ENCODE data around the gene PDGFA. TPM values are rescaled to one million over a fixed set of nuclear protein-coding genes. Genes with fewer than 3 reads are reported as not detected.

The PDGFA gene
- total RNA-seq, 2 experiments from 2014 or later: not detected

DNA sequence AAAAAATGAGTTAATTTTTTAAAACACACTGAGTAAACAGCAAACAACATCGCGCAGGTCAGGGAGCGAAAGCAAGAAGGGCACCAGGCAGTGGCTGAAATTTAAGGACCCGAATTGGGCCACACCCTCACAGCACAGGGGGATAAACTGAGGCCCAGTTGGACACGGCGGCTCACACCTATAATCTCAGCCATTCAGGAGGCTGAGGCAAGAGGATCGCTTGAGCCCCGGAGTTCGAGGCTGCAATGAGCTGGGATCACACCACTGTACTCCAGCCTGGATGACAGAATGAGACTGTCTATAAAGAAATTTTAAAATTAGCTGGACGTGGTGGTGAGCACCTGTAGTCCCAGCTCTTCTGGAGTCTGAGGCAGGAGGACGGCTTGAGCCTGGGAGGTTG, 69.6 kb downstream of the PDGFA start:
- Histone ChIP-seq H3K4me2 (ENCODE audit: low read length) (no peak overlapping the region), H3K4me3 (ENCODE audit: low read depth, low read length, poor library complexity, severe bottlenecking) (no peak overlapping the region), H3K9me3 (ENCODE audit: low read length) (no peaks in the 10 kb centered on the region), H3K4me1 (ENCODE audit: insufficient read depth, low read length, poor library complexity, severe bottlenecking) (no peaks in the 10 kb centered on the region), H3K79me2 (ENCODE audit: insufficient read depth, low read depth, low read length) (no peaks in the 10 kb centered on the region), H2AFZ (ENCODE audit: low read length) (no peak overlapping the region), H3K36me3 (ENCODE audit: insufficient read depth, low read length) (no peaks in the 10 kb centered on the region), H3K9me2 (ENCODE audit: insufficient read depth, low read length) (no peaks in the 10 kb centered on the region), H3K27ac (ENCODE audit: low read depth, low read length, poor library complexity, severe bottlenecking) (no peak overlapping the region), H4K20me1 (ENCODE audit: insufficient read depth, low read length) (no peaks in the 10 kb centered on the region)
- DNase-seq (ENCODE audit: low spot score): no peak
- no TSS peak for BruUV-seq (replicated peaks)
- ChIA-PET CTCF (ENCODE audit: unreplicated experiment) (no interaction called here), POLR2A (no interaction called here)
- TF ChIP-seq, protein P1, sequence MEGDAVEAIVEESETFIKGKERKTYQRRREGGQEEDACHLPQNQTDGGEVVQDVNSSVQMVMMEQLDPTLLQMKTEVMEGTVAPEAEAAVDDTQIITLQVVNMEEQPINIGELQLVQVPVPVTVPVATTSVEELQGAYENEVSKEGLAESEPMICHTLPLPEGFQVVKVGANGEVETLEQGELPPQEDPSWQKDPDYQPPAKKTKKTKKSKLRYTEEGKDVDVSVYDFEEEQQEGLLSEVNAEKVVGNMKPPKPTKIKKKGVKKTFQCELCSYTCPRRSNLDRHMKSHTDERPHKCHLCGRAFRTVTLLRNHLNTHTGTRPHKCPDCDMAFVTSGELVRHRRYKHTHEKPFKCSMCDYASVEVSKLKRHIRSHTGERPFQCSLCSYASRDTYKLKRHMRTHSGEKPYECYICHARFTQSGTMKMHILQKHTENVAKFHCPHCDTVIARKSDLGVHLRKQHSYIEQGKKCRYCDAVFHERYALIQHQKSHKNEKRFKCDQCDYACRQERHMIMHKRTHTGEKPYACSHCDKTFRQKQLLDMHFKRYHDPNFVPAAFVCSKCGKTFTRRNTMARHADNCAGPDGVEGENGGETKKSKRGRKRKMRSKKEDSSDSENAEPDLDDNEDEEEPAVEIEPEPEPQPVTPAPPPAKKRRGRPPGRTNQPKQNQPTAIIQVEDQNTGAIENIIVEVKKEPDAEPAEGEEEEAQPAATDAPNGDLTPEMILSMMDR (conservative IDR thresholded peaks at IDR 0.05; ENCODE audit: low read length): no peak
- no peak for TF ChIP-seq EZH2phosphoT487 (IDR thresholded peaks at IDR 0.05; ENCODE audit: borderline replicate concordance, low read depth, low read length)
- intact Hi-C loops (cut with micrococcal nuclease; ENCODE audit: unreplicated experiment): no loop called here

- Histone ChIP-seq H3K9me2 (ENCODE audit: insufficient read depth, low read length) (no peaks in the 10 kb centered on the region), H2AFZ (ENCODE audit: low read length) (no peak overlapping the region), H3K36me3 (ENCODE audit: insufficient read depth, low read length) (no peaks in the 10 kb centered on the region), H3K4me1 (ENCODE audit: insufficient read depth, low read length, poor library complexity, severe bottlenecking) (no peaks in the 10 kb centered on the region), H3K27ac (ENCODE audit: low read depth, low read length, poor library complexity, severe bottlenecking) (no peak overlapping the region), H3K79me2 (ENCODE audit: insufficient read depth, low read depth, low read length) (no peaks in the 10 kb centered on the region), H4K20me1 (ENCODE audit: insufficient read depth, low read length) (no peaks in the 10 kb centered on the region), H3K9me3 (ENCODE audit: low read length) (no peaks in the 10 kb centered on the region), H3K4me3 (ENCODE audit: low read depth, low read length, poor library complexity, severe bottlenecking) (no peak overlapping the region), H3K4me2 (ENCODE audit: low read length) (no peak overlapping the region)
- no peak for DNase-seq (ENCODE audit: low spot score)
- intact Hi-C loops (cut with micrococcal nuclease; ENCODE audit: unreplicated experiment): no loop called here
- CTCF ChIA-PET (ENCODE audit: unreplicated experiment): no interaction called here
- POLR2A ChIA-PET: no interaction called here
- TF ChIP-seq, protein P1 (conservative IDR thresholded peaks at IDR 0.05; ENCODE audit: low read length): no peak
- TF ChIP-seq EZH2phosphoT487 (IDR thresholded peaks at IDR 0.05; ENCODE audit: borderline replicate concordance, low read depth, low read length): no peak
- no TSS peak for BruUV-seq (replicated peaks)
Observed at GRCh38 chr7:449324-450019, 70.2 kb downstream of the PDGFA start.

GRCh38 chr7:447523-447922, 72.1 kb downstream of the PDGFA start:
- BruUV-seq (replicated peaks): no TSS peak
- H3K4me1 ChIP-seq (ENCODE audit: insufficient read depth, low read length, poor library complexity, severe bottlenecking): no peaks in the 10 kb centered on the region
- no peaks in the 10 kb centered on the region for H3K79me2 ChIP-seq (ENCODE audit: insufficient read depth, low read depth, low read length)
- no peak overlapping the region for H2AFZ ChIP-seq (ENCODE audit: low read length)
- H3K9me3 ChIP-seq (ENCODE audit: low read length): no peaks in the 10 kb centered on the region
- TF ChIP-seq, protein P1 (conservative IDR thresholded peaks at IDR 0.05; ENCODE audit: low read length): no peak
- TF ChIP-seq EZH2phosphoT487 (IDR thresholded peaks at IDR 0.05; ENCODE audit: borderline replicate concordance, low read depth, low read length): no peak
- CTCF ChIA-PET (ENCODE audit: unreplicated experiment): no interaction called here
- no peaks in the 10 kb centered on the region for H3K9me2 ChIP-seq (ENCODE audit: insufficient read depth, low read length)
- intact Hi-C loops (cut with micrococcal nuclease; ENCODE audit: unreplicated experiment): no loop called here
- no peak overlapping the region for H3K27ac ChIP-seq (ENCODE audit: low read depth, low read length, poor library complexity, severe bottlenecking)
- H3K4me3 ChIP-seq (ENCODE audit: low read depth, low read length, poor library complexity, severe bottlenecking): no peak overlapping the region
- POLR2A ChIA-PET: no interaction called here
- H4K20me1 ChIP-seq (ENCODE audit: insufficient read depth, low read length): no peaks in the 10 kb centered on the region
- no peak overlapping the region for H3K4me2 ChIP-seq (ENCODE audit: low read length)
- no peaks in the 10 kb centered on the region for H3K36me3 ChIP-seq (ENCODE audit: insufficient read depth, low read length)
- DNase-seq (ENCODE audit: low spot score): no peak
